GM12873 (cell line): ENCODE results near the gene GNL1.

Experiments
- TF ChIP-seq, protein P1 (sequence below): IDR thresholded peaks from 2 replicates; pipeline ENCODE4 v1.5.1; 2012; ENCODE audit warnings: low read depth, mild to moderate bottlenecking, moderate library complexity, low read length, control low read depth; ENCODE audit not compliant: insufficient read depth; ENCODE audit errors: missing control alignments

Gene GNL1

DNA sequence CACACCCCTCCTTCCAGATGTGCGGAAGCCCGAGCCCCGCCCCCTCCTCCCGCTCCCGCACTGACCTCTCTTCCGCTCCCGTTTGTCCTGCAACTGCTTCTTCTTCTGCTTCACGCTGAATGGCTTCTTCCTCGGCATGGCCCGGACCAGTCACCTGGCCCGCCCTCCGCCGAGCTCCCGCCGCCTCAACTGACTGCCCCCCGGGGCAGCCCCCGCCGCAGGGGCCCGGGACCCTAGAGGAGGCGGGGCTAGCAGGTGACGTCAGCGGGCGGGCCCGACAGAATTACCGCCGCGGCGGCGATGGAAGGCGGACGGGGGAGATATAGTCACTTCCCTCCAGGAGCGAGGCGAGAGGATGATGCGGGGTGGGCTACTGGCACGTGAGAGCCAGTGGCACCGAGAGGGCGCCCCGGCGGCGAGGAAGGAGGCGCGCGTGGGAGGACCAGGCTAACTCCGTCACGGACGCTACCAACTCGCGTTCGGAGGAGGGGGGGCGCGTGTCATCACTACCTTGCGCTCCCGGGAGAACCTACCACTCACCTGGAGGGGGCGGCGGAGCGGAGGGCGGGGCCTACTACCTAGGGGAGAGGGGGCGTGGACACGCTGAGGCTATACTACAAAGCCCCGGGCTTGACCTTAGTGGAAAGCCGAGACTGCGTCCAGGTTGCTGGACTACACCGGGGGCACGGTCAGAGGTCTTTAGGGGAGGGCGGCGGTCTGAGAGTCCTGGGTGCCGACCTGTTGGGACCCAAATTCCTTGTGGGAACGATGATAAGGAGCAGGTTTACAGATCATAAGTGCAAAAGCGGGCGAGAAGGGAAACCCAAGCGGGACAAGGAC, at the start of gene GNL1:
Gene GNL1 (minus strand): TSS at position 424 of the 840 bp plus-strand sequence. CDS start 286 bp downstream, at position 138.
- TF ChIP-seq, protein P1, sequence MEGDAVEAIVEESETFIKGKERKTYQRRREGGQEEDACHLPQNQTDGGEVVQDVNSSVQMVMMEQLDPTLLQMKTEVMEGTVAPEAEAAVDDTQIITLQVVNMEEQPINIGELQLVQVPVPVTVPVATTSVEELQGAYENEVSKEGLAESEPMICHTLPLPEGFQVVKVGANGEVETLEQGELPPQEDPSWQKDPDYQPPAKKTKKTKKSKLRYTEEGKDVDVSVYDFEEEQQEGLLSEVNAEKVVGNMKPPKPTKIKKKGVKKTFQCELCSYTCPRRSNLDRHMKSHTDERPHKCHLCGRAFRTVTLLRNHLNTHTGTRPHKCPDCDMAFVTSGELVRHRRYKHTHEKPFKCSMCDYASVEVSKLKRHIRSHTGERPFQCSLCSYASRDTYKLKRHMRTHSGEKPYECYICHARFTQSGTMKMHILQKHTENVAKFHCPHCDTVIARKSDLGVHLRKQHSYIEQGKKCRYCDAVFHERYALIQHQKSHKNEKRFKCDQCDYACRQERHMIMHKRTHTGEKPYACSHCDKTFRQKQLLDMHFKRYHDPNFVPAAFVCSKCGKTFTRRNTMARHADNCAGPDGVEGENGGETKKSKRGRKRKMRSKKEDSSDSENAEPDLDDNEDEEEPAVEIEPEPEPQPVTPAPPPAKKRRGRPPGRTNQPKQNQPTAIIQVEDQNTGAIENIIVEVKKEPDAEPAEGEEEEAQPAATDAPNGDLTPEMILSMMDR, result no peak

DNA sequence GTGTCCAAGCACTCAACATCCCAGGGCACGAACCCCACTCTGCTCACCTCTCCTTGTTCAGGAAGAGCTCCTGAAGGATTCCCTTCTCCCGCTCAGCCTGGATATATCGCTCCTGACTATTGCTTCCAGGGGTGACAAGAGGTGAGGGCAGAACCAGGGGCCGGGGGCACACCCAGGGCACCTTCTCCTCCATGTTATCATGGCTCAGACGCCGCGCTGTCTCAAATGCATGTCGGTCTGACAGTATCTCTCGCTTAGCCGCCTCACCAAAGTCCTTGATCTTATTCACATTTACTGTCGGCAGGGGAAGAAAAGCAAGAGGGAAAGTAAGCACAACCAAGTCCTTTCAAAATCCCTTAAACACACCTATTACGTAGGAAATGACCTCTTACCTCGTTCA, 47.7 kb upstream of the GNL1 start:
- TF ChIP-seq, protein P1, result no peak

DNA sequence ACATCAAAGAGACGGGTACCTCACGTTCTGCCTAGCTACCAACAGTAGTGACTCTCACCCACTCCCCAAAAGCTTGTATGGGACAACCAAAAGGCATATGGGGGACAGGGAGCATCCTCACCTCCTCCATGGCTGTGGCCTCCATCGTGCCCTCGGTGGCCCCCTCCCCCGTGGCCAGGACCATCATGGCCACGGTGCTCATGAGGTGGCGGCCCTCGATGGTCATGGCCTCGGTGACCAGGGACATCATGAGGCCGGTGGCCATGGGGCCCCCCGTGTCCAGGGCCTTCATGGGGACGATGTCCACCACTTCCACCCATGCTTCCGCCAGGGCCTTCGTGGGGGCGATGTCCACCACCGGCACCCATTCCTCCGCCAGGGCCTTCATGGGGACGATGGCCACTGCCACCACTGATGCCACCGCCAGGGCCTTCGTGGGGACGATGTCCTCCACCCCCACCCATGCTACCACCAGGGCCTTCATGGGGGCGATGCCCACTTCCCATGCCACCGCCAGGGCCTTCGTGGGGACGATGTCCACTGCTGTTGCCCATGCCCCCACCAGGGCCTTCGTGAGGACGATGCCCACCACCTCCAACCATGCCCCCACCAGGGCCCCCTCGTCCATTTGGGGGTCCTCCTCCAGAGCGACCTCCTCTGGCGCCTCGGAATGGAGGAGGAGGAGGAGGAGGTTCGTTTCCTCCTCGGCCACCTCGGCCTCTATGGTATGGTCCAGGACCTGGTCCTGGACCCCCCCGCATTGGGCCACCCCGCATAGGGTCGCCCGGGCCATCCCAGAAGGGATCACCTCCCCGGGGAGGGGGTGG, 45.7 kb upstream of the GNL1 start:
- TF ChIP-seq, protein P1, result no peak

GRCh38 chr6:30601436-30601814, 45.1 kb upstream of the GNL1 start:
- TF ChIP-seq, protein P1, result no peak

GRCh38 chr6:30600451-30600961, 44.2 kb upstream of the GNL1 start:
- TF ChIP-seq, protein P1, result no peak

- TF ChIP-seq, protein P1, result no peak
These were observed 43.5 kb upstream of the GNL1 start for GRCh38 chr6:30599625-30600324.
